Fibroblast of the aortic adventitia (primary cell): ENCODE results near the gene TMEM239. TPM values are rescaled to one million over a fixed set of nuclear protein-coding genes. Genes with fewer than 3 reads are reported as not detected.
"Not testable (repeated sequence)": the region's sequence is repeated elsewhere in the genome, so short reads cannot be mapped to it uniquely, and the experiment has no call there.

Source experiments
- DNase-seq: peaks from one replicate; pipeline ENCODE4 v3.0.0-alpha.2; 2010; ENCODE audit warnings: low read depth
- H3K4me3 ChIP-seq: 2 replicates; pipeline ENCODE4 v1.5.1; 2011; ENCODE audit warnings: low read depth, mild to moderate bottlenecking, control low read depth, low read length, moderate library complexity
- CTCF ChIP-seq: IDR thresholded peaks from 2 replicates; pipeline ENCODE4 v1.5.1; 2011; ENCODE audit warnings: mild to moderate bottlenecking, low read length, control low read depth, inconsistent platforms; ENCODE audit not compliant: insufficient read depth
- total RNA-seq: library from RNA; depleted of rRNA; stranded (reverse); fragments of >200 nt; gene quantifications from 2 replicates; pipeline ENCODE4 v1.2.3, GENCODE V29; 2012; ENCODE audit warnings: low replicate concordance

The TMEM239 gene
- total RNA-seq, 1 donor: 0.09 TPM

GRCh38 chr20:2820896-2821869, 5.0 kb downstream of the TMEM239 start:
- no peak for DNase-seq
- no peak overlapping the region for H3K4me3 ChIP-seq
- TF ChIP-seq CTCF: no peak

GRCh38 chr20:2822073-2822472, 5.9 kb downstream of the TMEM239 start:
- no peak overlapping the region for H3K4me3 ChIP-seq
- DNase-seq: peak; percentile 21

GRCh38 chr20:2825761-2826160, 9.6 kb downstream of the TMEM239 start:
- no peak for DNase-seq
- H3K4me3 ChIP-seq: no peak overlapping the region
- TF ChIP-seq CTCF: no peak

More at GRCh38 chr20:2822073-2822472, 5.9 kb downstream of the TMEM239 start:
- TF ChIP-seq CTCF: no peak

GRCh38 chr20:2826655-2827054, 10.5 kb downstream of the TMEM239 start:
- H3K4me3 ChIP-seq: no peak overlapping the region
- DNase-seq: no peak
- TF ChIP-seq CTCF: no peak

GRCh38 chr20:2829376-2829775, 13.2 kb downstream of the TMEM239 start:
- no peak for TF ChIP-seq CTCF
- H3K4me3 ChIP-seq: no peak overlapping the region
- DNase-seq: no peak

- DNase-seq, H3K4me3 ChIP-seq: not testable (repeated sequence)
These were observed 15.0 kb downstream of the TMEM239 start for GRCh38 chr20:2831206-2831605.

GRCh38 chr20:2833761-2834160, 17.6 kb downstream of the TMEM239 start:
- no peak overlapping the region for H3K4me3 ChIP-seq
- DNase-seq: no peak
- TF ChIP-seq CTCF: no peak
